Endometrial microvascular endothelial cells (primary cell): ENCODE data around the gene PRKACG. TPM values are rescaled to one million over a fixed set of nuclear protein-coding genes. Genes with fewer than 3 reads are reported as not detected.

Experiments
- in situ Hi-C: cut with HindIII; loops from 2 replicates; pipeline ENCODE4 v1.10.0; 2017; ENCODE audit warnings: low sequenced_read_pairs, low pct_unique_long_range_greater_than_20kb; ENCODE audit errors: inconsistent ontology term
- total RNA-seq: library from RNA; depleted of rRNA; stranded (reverse); fragments of >200 nt; gene quantifications from one replicate; pipeline ENCODE4 v1.2.3, GENCODE V29; 2015; ENCODE audit errors: inconsistent ontology term

Gene PRKACG
- total RNA-seq, 1 donor from 2014 or later, result not detected

DNA sequence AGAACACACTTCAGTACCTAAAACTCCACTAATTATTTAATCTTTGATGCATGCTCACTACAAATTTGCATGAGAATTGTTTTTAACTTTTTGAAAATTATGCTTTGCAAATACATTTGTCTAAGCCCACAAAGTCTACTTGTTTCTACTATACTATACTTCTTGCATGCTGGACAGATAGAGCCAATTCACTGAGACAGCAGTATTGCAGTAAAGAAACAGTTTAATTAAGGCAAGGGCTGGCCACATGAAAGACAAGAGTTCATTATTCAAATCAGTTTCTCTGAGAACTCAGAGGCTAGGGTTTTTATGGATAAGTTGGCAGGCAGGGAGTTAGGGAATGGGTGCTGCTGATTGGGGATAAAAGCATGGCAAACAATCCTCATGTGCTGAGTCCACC is 15.6 kb upstream of the PRKACG start:
- in situ Hi-C loops, result no loop called here

DNA sequence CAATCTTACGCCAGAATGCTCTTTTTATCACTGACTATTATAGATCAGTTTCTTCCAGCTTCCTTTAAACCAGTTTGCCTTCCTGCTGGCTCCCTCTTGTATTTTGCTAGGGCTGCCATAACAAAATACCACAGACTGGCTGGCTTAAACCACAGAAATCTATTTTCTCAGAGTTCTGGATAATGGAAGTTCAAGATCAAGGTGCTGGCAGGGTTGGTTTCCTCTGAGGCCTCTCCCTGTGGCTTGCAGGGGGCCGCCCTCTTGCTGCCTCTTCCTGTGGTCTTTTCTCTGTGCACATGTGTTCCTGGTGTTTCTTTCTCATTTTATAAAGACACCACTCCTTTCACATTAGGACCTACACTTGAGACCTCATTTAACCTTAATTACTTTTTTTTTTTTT is 14.8 kb upstream of the PRKACG start:
- in situ Hi-C loops, result no loop called here

DNA sequence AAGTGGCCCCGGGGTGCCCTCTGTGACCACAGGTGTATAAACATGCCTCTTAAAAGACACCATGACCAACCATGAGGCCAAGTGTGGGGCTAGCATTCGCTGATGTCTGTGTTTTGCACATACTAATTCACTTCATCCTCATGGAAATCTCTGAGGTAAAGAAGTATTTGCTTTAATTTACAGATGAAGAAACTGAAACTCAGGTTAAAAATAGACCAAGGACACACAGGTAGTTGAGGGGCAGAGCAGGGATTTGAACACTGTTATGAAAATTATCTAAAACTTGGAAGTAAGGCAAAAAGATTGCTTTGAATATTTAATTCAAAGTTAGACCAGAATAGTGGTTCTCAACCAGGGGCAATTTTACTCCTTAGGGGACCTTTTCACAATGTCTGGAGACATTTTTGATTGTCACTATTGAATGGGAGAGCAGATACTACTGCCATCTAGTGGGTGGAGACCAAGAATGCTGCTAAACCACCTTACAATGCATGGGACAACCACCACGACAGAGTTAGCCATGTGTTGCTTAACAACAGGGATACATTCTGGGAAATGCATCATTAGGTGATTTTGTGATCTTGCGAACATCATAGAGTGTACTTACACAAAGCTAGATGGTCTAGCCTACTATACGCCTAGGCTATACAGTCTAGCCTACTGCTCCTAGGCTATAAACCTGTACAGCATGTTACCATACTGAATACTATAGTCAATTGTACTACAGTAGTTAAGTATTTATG is 13.6 kb upstream of the PRKACG start:
- in situ Hi-C loops, result no loop called here

- in situ Hi-C loops, result no loop called here
Observed at GRCh38 chr9:69023650-69024049, 9.7 kb upstream of the PRKACG start.

- in situ Hi-C loops, result no loop called here
Observed at GRCh38 chr9:69020301-69021145, 6.6 kb upstream of the PRKACG start.

GRCh38 chr9:69019808-69020207 is 5.9 kb upstream of the PRKACG start:
- in situ Hi-C loops, result no loop called here

DNA sequence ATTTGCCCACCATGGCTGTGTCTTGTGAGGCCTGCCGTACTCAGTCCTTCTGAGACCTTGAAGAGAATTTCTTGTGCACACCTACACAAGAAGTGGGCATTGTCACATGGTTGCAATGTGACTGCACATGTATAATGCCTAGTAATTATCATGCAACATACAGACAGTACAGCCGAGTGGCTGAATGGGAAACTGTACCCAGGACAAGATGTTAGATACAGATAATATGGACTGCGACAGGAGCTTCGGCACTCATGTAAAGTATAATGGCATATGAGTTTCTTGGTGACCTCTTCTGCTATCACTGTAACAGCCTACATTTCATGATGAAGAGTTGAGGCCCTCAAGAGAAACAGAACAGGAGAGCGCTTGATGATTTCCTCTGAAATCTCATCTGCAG is 4.8 kb upstream of the PRKACG start:
- in situ Hi-C loops, result no loop called here

- in situ Hi-C loops, result no loop called here
Observed at GRCh38 chr9:69016191-69017096, 2.5 kb upstream of the PRKACG start.

- in situ Hi-C loops, result no loop called here
Observed at GRCh38 chr9:69013382-69013727, 558 bp downstream of the PRKACG start.

DNA sequence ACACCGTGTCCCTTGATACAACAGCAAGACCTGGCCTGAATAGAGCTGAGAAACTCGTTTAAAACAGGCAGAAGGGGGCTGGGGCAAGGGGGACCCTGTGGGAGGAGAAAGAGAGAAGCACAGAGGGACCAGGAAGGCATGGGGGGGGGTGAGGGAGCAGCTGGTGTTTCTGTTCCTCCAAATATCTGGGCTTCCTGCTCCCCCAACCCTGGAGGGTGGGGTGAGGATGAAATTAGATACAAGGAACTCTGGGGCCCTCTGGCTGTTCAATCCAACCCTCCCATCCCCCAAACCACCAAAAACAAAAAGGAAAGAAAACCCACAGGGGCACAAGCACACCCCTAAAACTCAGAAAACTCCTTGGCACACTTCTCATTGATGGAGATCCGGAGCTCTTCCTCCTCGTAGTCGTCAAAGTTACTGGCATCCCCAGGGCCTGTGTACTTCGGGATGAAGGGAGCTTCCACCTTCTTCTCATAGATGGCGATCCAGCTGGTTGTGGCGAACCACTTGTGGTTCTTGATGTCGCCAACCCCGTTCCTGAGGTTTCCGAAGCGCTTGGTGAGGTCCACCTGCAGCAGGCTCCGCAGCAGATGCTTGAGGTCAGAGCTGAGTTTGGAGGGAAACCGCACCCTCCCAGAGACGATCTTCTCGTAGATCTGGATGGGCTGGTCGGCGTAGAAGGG is 1.1 kb downstream of the PRKACG start:
- in situ Hi-C loops, result no loop called here

DNA sequence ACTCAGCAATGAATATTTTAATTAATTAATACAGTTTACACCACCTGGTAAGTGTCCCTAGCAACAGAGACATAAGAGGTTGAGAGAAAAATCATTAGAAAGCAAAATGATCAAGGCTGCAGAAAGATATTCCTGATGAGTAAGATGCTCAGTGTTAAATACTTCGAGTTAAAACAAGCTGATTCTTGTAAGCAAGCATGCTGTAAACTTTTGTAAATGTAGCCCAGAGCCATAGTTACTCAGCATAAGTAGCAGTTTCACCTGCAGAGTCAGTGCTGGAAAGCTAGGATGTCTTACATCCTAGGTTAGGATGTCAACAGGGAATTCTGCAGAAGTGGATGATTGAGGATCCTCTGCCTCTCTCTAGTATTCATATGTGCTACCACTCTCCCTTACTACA is 4.2 kb downstream of the PRKACG start:
- in situ Hi-C loops, result no loop called here

DNA sequence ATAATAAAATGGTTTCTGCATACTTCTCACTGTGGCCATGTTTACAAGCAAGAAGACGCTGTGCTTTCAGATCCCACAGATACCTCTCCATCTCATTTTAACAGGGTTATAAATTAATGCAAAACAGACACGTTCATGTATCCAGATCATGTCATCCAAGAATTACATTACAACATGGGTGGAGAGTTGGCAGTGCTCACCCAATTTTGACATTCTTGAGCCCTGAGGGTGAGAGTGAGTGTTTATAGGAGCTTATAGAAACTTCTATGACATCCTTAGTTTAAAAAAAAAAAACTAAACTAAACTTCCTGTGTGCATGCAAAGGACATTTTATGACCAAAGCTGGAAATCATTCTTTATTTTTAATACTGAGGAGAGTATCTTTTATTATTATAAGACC is 9.1 kb downstream of the PRKACG start:
- in situ Hi-C loops, result no loop called here

- in situ Hi-C loops, result no loop called here
Observed at GRCh38 chr9:69003051-69003450, 10.9 kb downstream of the PRKACG start.

GRCh38 chr9:69001921-69002320 is 12.0 kb downstream of the PRKACG start:
- in situ Hi-C loops, result no loop called here

DNA sequence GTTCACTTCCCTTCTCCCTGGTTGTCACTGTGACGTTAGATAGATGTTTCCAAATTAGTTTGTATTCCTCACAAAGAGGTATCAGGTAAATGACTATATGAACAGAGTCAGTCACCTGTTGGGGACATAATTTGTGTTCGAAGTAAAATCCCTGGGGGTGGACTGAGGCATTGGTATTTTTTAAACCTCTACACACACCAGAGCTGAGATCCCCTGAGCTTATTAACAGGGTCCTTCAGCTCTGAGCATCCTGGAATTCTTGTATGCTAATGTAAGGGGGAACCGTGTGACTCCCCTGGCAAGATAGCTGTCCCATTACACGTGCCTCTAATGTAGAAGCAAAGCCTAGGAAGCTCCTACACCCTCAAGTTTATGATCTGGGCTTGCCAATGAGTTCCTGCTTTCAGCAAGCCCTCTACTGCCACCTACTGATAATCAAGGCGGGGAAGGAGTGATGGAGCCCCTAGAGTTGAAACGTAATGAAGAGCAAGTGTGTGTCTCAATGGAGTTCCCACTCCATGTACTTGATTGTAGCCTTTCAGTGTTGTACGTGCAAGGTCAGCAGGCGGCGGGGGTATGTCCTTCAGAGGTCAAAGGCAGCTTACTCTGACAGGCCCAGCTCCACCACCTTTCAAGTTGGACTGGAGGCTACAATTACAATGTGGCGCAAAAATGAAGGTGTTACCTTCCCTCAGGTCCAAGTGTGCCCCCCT is 14.4 kb downstream of the PRKACG start:
- in situ Hi-C loops, result no loop called here

GRCh38 chr9:68998812-68999211 is 15.1 kb downstream of the PRKACG start:
- in situ Hi-C loops, result no loop called here

GRCh38 chr9:68998385-68998784 is 15.5 kb downstream of the PRKACG start:
- in situ Hi-C loops, result no loop called here

DNA sequence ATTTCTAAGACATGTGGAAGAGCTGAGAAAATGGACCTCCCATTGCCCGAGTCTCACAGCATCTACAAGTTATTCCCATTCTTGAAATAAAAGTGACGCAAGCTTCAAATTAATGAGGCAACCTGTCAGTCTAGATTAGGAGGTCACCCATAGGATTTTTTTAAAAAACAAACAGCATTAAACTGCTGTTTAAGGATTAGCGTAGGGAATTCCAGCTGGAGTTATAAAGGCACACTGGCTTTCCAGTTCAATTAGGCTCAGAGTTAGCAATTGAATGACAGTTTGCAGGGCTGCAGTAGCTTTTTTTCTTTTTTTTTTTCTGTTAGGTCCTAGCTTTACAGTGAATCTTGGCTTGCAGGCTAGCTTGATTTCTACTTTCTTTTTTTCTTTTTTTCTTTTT is 16.2 kb downstream of the PRKACG start:
- in situ Hi-C loops, result no loop called here
